HG03575 (cell line): ENCODE data around the gene CDH2.

Experiments used
- ATAC-seq: cut with Tn5 transposase; IDR thresholded peaks from one replicate; pipeline ENCODE4 v1.9.1; 2021; ENCODE audit not compliant: unreplicated experiment, insufficient number of reproducible peaks, low FRiP score; ENCODE audit errors: extremely low read depth

CDH2 gene

DNA sequence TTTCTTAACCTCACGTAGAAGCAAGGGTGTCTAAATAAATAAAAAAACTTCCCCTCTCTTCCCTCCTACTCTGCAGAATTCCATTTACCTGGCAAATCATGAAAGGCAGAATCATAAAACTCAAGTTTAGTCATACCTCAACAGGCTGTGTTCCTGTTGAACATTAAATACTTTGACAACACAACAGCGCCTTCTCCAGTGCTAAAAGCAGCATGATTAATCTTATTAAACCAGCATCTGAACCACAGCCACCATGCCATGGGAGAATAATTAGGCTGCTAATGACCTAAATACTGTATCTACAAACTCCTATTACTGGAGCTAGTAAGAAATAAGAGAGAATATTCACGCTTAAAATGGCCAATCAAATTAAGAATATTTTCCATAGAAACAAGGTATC is 68.1 kb downstream of the CDH2 start:
- no peak for ATAC-seq

DNA sequence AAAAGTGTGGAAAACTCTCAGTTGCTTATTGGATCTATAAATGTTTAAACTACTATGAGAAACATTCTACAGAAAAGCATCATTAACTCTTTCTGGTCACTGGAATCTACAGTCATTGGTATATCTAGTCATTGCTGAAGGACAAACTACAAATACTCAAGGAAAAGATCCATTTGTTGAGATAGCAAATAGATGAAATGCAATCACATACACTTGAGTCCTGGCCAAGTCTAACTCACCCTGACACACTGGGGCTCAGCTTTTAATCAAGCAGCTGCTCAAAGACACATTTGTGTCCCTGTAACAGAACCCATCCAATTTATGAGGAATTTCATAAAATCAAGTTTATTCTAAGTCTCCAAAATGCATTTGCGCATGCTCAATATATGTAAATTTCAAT is 68.7 kb downstream of the CDH2 start:
- ATAC-seq = no peak

DNA sequence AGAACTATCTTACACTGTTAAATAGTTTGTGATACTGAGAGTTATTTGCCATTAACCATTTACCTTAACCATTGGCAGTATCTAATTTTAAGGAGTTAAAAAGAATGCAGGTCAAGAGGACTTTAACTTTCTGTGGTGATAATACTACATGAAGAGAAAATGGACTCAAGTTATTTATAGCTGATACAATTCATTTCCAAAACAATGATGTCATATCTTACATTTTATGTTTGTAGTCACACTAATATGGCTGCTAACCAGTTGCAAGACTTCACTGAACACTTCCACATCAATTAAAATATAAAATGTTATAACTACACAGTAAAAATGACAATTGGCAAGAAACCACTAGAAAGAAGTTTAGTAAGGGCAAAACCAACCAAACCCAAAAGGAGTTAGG is 77.7 kb downstream of the CDH2 start:
- ATAC-seq = no peak

DNA sequence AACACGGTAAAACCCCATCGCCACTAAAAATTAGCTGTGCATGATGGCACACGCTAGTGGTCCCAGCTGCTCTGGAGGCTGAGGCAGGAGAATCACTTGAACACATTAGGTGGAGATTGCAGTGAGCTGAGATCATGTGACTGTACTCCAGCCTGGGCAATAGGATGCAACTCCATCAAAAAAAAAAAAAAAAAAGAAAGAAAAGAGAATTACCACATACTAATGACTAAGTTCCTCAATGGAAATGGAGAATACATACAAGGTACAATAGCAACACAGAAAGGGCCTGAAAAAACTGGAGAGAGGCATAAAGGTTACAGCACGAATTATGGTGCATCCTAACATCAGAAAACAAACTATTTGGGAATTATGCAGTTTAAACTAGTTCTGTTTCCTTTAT is 81.3 kb downstream of the CDH2 start:
- no peak for ATAC-seq

DNA sequence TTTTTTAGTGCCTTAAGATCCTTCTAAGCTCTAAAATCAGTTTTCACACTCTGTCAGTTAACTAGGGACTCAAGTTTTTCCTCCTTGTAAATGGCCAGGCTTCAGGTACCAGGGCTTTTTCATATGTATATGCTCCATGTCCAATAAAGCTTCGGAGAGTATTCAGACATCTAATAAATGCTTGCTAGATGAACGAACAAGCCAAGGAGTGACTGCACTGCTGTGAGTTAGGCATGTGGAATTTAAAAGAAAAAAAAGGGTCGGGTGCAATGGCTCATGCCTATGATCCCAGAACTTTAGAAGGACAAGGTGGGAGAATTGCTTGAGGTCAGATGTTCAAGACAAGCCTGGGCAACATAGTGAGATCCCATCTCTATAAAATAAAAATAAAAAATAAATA is 81.9 kb downstream of the CDH2 start:
- no peak for ATAC-seq

DNA sequence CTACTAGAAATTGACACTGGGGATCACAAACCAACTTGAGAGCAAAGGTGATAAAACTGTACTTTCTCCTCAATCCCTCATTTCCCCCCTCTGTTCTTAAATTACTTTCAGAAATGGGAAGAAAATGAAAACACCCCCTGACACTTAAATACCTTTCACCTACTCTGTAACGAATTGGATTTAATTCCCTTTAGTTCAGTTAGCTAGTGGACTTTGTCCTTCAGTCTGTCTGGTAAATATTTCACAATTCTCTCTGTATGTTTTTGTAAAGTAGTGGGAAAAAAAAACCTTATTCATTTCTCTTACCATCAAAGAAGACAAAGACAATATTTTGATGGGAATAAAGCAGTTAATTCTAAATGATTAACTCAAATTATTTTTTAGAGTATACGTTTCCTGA is 85.7 kb downstream of the CDH2 start:
- no peak for ATAC-seq

DNA sequence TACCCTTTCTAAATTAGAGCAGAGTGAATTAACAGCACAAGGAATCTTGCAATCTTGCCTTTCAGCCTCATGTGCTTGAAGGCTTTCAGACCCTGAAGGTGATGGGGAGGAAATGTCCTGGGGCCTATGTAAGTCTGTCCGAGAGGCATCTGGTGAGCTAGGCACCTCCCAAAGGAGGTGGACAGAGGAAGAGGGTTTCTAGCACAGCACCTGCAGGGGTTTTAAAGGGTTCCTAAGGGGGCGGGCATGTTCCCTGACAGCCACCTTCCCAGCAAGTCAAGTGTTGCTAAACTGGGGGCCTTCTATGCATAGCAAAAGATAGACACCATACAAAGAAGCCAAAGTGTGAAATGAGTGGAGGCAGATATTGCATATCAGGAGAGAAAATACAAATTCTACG is 88.5 kb downstream of the CDH2 start:
- ATAC-seq = no peak

DNA sequence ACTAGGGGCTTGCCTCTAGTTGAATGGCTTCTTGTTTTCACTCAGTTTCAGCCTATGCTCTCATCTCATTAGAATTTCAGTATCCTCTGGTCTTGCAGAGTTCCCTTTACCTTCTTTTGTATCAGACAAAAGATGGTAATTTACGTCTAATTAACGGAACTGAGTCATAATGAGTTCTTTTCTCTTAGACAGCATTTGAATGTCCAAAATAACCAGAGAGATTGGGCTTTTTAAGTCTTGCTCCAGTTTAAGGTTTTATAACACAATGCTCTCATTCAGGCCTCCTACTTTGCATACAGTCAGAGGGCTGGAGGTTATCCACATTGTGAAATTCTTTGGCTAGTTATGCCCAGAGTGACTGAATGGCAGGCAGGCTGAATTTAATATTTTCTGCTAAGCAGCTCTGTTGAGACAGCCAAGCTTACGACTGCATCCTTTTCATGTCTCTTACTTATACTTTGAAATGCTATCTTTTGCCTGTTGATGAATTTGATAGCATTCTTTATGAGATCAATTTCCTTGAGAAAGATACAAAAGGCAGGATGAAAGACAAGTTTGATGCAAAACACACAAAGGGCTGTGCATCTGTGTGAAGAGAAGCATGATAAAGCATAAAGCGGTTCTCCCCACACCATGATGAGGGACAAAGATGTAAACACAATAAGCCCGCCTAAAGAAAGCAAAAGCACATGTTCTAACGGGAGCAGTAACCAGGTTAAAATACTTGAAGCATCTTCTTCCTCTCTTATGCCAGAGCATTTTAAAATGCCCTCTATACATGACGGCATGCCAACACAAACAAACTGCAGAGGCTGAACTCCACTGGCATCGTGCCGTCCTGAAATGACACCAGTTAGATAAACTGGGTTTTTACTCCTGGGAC is 90.0 kb downstream of the CDH2 start:
- ATAC-seq = no peak

DNA sequence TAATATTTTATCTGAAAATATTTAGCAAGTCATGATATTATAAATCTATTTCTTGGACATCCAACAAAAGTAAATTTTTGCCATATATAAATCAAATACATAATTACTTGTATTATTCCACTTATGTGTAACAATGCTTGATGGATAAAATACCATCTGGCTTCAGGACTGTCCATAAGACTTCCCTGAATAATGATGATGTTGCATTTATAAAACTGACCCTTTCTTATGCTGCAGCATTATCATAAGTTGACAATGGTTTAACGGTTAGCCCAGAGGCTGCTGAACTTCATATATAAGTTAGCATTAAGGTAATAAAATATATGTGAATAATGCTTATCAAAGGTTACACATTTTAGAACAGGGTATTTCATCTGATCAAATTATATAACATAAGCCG is 95.4 kb downstream of the CDH2 start:
- no peak for ATAC-seq

DNA sequence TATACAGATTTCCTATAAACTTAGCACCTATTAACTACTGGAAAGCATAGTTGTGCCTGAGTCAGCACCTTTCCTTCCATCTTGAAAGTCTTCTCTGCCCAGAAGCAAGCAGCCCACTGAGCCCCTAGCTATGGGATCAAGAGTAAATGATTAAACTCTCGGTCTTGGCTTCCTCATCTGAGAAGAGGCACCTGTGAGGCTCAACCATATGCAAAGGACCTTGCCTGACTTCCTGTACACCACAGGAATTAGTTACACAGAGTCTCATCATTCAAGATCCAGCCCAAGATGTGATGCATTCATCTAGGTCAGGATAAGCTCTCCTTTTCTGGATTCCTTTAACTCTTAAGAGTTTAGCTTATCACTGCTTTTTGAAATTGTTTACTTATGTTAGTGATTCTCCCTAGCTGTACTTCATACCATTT is 96.0 kb downstream of the CDH2 start:
- no peak for ATAC-seq

DNA sequence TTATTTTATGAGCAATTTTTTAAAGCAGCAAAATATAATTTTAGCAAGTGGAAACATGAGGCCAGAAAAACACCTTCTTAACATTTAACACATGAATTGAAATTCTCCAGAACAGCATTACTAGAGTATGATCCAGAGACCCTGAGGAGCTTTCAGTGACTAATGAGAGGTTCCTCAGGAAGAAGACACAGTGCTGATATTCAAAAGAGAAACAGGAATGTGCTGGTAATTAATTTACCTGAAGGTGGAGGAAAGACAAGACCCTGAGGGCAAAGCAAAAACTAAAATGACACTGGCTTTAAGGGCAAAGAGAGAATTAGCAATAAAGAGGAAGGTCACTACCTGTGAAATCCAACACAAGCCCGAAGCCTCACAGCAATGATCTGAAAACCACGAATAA is 97.0 kb downstream of the CDH2 start:
- no peak for ATAC-seq

DNA sequence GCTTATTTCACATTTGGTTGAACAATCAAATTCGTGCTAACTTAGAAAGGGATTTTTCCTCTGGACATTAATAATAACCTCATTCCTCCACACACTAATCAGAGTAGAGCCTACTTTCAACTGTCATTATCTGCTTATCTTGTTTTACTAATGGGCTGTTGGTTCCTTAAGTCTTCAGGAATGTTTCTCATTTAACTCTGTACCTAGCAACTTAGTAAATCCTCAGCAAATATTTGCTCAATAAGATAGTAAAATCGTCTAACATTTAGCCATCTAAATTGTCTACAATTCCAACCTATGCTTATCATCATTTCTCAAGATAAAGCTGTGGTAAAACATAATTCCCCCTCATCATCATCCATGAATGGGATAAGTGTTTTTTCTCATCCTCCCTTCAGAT is 98.1 kb downstream of the CDH2 start:
- ATAC-seq = no peak

DNA sequence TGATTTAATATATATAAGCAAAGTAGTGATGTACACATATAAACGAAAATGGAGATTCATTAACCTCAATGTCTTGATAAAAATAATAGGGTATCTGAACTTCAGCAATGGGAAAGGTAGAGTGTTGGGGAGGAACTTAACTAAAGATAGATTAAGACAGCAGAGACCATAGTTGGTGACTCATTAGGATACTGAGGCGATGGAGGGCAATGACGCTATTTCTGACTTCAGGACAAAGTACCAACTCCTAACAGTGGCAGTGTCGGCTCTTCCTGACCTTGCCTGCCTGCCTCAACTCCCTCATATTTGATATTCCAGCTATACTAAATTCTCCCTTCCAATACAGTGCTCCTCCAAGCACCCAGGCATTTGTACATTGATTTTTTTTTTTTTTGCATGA is 98.6 kb downstream of the CDH2 start:
- no peak for ATAC-seq

DNA sequence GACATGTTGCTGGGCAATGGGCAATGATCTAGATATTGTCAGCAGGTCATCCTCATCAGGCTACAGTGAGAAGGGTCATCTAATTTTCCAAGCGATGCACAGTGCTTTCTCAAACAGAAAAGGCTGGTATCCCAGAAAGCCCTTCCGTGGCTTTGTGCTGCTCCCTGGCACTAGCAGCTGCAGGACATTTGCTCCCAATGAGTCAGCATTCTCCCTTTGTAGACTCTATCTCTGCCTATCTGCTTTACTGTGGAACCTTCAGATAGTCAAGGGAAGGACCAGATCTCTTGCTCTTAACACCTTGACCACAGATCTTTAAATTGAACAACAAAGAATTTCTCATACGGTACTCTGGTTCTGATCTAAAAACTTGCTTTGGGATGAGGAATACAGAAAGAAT is 101.4 kb downstream of the CDH2 start:
- ATAC-seq = no peak

DNA sequence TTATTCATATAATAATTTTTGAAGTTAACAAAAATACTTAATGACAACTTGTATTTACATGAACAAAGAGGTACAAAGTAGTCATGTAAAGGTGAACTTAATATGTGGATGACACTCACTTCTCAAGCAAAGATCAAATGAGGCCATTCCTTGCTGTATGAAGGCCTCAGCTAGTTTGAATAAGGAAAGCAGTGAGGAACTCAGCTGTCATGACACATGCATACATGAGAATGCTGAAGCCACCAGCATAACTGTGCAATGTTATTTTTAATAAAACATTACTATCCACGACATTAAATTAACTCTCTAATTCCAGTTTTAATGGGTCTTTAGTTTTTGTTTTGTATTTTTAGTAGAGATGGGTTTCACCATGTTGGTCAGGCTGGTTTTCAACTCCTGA is 102.9 kb downstream of the CDH2 start:
- ATAC-seq = no peak

DNA sequence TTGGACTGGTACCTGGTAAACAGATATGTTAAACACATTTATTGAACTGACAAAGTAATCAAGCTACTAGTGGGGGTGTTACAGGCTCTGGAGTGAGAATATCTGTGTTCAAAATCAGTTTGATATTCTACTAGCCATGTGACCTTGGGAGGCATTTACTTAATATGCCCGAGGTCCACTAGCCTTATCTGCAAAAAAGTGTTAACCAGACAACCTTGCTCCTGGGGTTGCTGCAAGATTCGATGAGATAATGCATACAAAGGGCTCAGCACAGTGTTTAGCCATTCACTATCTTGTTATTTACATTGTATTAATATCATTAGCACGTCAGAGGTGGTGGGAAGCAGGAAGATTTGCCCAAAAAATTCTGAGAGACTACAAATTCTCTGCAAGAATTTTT is 103.3 kb downstream of the CDH2 start:
- no peak for ATAC-seq

DNA sequence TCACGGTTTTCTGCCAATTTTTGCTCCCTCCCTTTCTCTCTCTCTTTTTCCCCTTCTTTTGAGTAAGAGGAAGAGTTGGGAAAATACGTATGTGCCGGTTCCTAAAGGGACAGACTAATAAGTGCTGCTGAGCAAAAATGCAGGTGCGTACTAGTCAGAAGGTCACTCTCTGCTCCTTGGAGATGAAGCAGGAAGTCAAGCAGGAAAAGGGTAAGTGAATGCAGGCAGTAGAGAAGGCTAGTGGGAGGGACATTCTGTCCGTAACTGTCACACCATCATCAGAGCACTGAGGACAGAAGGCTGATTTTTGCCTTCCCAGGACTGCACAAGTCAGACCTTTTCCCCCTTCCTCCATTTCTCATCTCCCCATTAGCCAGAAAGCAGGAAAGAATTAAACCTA is 105.7 kb downstream of the CDH2 start:
- no peak for ATAC-seq

DNA sequence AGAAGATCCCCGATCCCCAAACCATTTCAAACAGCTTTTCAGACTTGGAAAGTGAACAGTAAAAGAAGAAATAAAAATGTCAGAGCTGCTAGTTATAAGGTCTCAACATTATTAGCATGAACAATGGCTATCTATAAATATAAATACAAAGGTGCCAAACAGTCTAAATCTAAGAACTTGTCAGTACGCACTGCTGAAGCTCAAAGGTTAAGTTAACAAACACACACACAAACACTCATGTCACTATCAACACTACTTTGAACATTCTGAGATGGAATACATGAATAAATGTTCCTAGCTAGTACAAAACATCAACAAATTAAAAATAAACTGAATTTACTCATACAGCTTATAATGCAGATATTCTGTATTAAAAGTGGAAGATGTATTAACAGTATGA is 108.7 kb downstream of the CDH2 start:
- no peak for ATAC-seq

DNA sequence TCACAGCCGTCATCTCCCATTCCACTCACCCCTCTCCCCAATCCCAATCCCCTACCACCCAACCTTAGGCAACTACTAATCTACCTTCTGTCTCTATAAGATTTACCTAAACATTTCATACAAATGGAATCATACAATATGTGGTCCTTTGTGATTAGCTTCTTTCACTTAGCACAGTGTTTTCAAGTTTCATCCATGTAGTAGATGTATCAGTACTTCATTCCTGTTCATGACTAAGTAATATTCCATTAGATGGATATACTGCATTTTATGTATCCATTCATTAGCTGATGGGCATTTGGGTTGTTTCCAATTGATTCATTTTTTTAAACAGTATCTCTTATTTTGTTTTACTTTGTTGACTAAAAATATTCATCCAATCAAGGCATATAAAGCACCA is 109.6 kb downstream of the CDH2 start:
- ATAC-seq = no peak

DNA sequence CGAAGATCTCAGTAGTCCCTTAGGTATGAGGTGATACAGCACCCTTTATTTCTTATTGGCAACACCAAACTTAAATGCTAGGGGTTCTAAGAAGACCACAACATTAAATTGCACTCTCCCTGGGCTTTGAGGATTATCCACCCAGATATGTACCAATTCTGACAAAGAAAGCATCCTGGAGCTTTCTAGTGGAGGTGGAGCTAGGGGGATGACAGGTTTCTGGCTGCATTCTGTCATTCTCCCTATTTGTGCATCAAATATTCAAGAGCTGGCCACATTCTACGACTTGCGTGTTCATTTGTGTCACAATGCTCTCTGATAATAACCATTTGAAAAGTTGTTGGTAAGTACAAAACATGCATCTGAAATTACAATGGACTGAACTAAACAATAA is 111.1 kb downstream of the CDH2 start:
- no peak for ATAC-seq
